Loucy (cell line): ENCODE data around the gene RNF19B.

Experiments used
- EZH2phosphoT487 ChIP-seq: fragments of 200-600 bp; IDR thresholded peaks from 2 replicates; pipeline ENCODE4 v1.6.1; 2018; ENCODE audit warnings: antibody characterized with exemption, mild to moderate bottlenecking, moderate library complexity, borderline replicate concordance
- TF ChIP-seq, protein P1 (sequence below): fragments of 200-600 bp; sonication (generic); conservative IDR thresholded peaks from 2 replicates; pipeline ENCODE4 v1.5.1; 2014; ENCODE audit warnings: mild to moderate bottlenecking, antibody characterized with exemption, low read length

DNA sequence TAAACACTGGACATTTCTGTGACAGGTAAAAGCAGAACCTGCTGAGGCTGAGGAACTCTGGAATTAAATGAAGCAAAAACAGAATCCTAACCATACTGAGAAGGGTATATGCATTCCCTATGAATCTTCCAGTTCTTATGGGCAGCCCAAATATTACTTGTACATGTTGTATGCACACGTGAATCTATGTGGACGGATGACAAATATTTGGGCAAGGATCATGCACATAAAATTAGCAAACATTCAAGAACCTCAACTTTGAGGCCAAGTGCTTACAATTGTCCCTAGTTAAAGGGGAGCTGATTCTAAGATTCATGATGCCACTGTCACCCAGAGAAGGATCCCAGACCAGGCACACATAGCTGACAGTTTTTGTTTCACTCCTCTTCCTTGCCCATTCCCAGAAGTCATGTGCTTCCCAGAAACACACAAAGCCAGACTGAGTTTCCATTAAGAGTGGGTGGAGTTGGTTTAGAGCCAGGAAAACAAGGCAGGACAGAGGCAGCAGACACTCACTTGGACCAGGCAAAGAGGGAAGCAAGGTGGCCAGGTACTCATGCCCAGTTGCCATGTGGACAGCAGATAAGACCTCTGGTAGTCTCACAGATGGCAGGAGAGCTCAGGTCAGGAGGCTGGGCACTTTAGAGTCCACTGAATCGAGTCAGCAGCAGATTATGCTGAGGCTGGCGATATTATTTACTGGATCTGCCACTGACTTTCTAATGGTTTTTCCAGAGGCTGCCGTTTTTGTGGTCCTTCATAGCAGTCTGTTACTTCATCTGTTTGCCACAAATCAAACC, 46.5 kb upstream of the RNF19B start:
- TF ChIP-seq, protein P1, sequence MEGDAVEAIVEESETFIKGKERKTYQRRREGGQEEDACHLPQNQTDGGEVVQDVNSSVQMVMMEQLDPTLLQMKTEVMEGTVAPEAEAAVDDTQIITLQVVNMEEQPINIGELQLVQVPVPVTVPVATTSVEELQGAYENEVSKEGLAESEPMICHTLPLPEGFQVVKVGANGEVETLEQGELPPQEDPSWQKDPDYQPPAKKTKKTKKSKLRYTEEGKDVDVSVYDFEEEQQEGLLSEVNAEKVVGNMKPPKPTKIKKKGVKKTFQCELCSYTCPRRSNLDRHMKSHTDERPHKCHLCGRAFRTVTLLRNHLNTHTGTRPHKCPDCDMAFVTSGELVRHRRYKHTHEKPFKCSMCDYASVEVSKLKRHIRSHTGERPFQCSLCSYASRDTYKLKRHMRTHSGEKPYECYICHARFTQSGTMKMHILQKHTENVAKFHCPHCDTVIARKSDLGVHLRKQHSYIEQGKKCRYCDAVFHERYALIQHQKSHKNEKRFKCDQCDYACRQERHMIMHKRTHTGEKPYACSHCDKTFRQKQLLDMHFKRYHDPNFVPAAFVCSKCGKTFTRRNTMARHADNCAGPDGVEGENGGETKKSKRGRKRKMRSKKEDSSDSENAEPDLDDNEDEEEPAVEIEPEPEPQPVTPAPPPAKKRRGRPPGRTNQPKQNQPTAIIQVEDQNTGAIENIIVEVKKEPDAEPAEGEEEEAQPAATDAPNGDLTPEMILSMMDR: no peak
- no peak for TF ChIP-seq EZH2phosphoT487
